Heart left ventricle (tissue), 16 donors: ENCODE data around the gene SPDYE4. TPM values are rescaled to one million over a fixed set of nuclear protein-coding genes. Genes with fewer than 3 reads are reported as not detected.

Source experiments
- ATAC-seq, 4 donors: fragments of 200-7000 bp; cut with Tn5 transposase; one replicate each; pipeline ENCODE4 v1.9.1; 2020 to 2022; ENCODE audit warnings: moderate library complexity in 4 of 4, mild to moderate bottlenecking in 3 of 4, moderate number of reproducible peaks in 1 of 4
- DNase-seq, 5 donors: peaks; one replicate each; pipeline ENCODE4 v3.0.0-alpha.2; 2020
- H3K27ac ChIP-seq, 12 donors: fragments of 200-600 bp; sonication (generic) in 4 of 12; one replicate each; pipeline versions ENCODE4 v1.5.0 to v1.8.0; 2016 to 2022; ENCODE audit warnings: mild to moderate bottlenecking in 2 of 12
- H3K27me3 ChIP-seq, 9 donors: fragments of 200-600 bp; sonication (generic) in 2 of 9; one replicate each; pipeline versions ENCODE4 v1.5.1 to v1.8.0; 2016 to 2022; ENCODE audit warnings: mild to moderate bottlenecking in 3 of 9
- H3K36me3 ChIP-seq, 9 donors: fragments of 200-600 bp; sonication (generic) in 2 of 9; one replicate each; pipeline versions ENCODE4 v1.5.0 to v1.8.0; 2018 to 2022; ENCODE audit warnings: mild to moderate bottlenecking in 2 of 9
- H3K4me1 ChIP-seq, 12 donors: fragments of 200-600 bp; sonication (generic) in 4 of 12; one replicate each; pipeline versions ENCODE4 v1.5.0 to v1.8.0; 2016 to 2022; ENCODE audit warnings: mild to moderate bottlenecking in 3 of 12
- H3K4me3 ChIP-seq, 12 donors: fragments of 200-600 bp; sonication (generic) in 4 of 12; one replicate each; pipeline versions ENCODE4 v1.5.0 to v1.8.0; 2017 to 2022; ENCODE audit warnings: mild to moderate bottlenecking in 9 of 12, moderate library complexity in 4 of 12
- H3K9me3 ChIP-seq, 12 donors: fragments of 200-600 bp; sonication (generic) in 4 of 12; one replicate each; pipeline versions ENCODE4 v1.5.0 to v1.8.0; 2016 to 2022; ENCODE audit warnings: mild to moderate bottlenecking in 1 of 12
- CTCF ChIP-seq, 12 donors: fragments of 200-600 bp; sonication (generic) in 4 of 12; IDR thresholded peaks; one replicate each; pipeline versions ENCODE4 v1.5.0 to v1.8.0; 2018 to 2022; ENCODE audit warnings: antibody characterized with exemption in 12 of 12, mild to moderate bottlenecking in 5 of 12
- POLR2A ChIP-seq, 2 donors: fragments of 450-650 bp; IDR thresholded peaks; one replicate each; pipeline ENCODE4 v1.6.1; 2017; ENCODE audit warnings: antibody characterized with exemption in 2 of 2, mild to moderate bottlenecking in 2 of 2, moderate library complexity in 2 of 2
- WGBS, 4 donors: extraction: QIAGEN DNeasy Blood & Tissue Kit in 2 of 4; methylation state at CpG; one replicate each; pipeline versions ENCODE4 v1.1.5 to v1.1.7; 2013 to 2018; 5-methylcytosine and 5-hydroxymethylcytosine counted together
- intact Hi-C, 10 donors: fragments of 100-400 bp; cut with DNase I; formaldehyde crosslinking; loops; one replicate each; pipeline versions ENCODE4 v1.11.1 to v1.14.2; 2022
- polyA plus RNA-seq, 2 donors: library from polyadenylated mRNA; stranded (reverse); fragments of 200-250 nt; gene quantifications; one replicate each; pipeline ENCODE4 v1.2.3, GENCODE V29; 2013
- total RNA-seq, 9 donors: library from RNA; depleted of rRNA in 2 of 9; stranded (reverse); fragments of >200 nt in 2 of 9; fragmentation: NEBNext Ultra II Directional in 3 of 9; extraction: Animal tissue kit (Norgen Biotek cat#: 25700) in 3 of 9; gene quantifications; one replicate each; pipeline versions ENCODE4 v1.1.0 to v1.2.4, GENCODE V29; 2016 to 2023
- donor health status: ischemic (EF 13 %, LVEDD 7.1; RV severe dilation, severe dysfunction).
- donor health status: healthy with polysubstance abuse.
- donor health status: DM: no; HTN: yes; CAD: no.
- donor health status: DM: no; HTN: no; CAD: no.
- donor health status: ischemic (EF 25% LVEDD 6.9; RV normal size, moderate dysfunction).
- donor health status: ischemic (EF 25% LVEDD 5.7; RV mildly dilated, moderate dysfunction).
- donor health status: healthy.
- donor health status: DM: yes; HTN: yes; CAD: no.
- donor health status: ischemic (EF 35%, LVEDD 5.7; RV mildly dilated, moderate dysfunction).
- donor health status: nonischemic (EF 11% LVEDD 7.7; RV severe dilation, severe dysfunction).
- donor health status: DM: yes; HTN: yes; CAD: no.
- donor health status: PGD.
- donor health status: ischemic (EF 29% LVEDD 5.4; RV normal size, mild dysfunction).
- donor health status: nonischemic (EF 23%, LVEDD 6.1; RV moderate dilation, normal function).

SPDYE4 gene
- total and polyA plus RNA-seq, 11 donors: not detected

- H3K36me3 ChIP-seq: no peaks in the 10 kb centered on the region
- no peak for ATAC-seq
- TF ChIP-seq POLR2A (IDR thresholded peaks at IDR 0.05): no peak
- no peak for TF ChIP-seq CTCF (IDR thresholded peaks at IDR 0.05)
- intact Hi-C loops: loop anchor here in 1 of 10 donors (10.0 kb wide), 1 partner anchor 84 kb away; no protein-coding TSS in a partner anchor
- no peak overlapping the region for H3K4me3 ChIP-seq
- H3K4me1 ChIP-seq: no peaks in the 10 kb centered on the region
- no peaks in the 10 kb centered on the region for H3K27me3 ChIP-seq
- 49 to 66% (median 63%) methylated on average over 8 of the region's 8 CpGs for WGBS, 4 donors
- no peak for DNase-seq
- no peaks in the 10 kb centered on the region for H3K9me3 ChIP-seq
- no peak overlapping the region for H3K27ac ChIP-seq
Measured at GRCh38 chr17:8739097-8739496, 19.2 kb downstream of the SPDYE4 start.

GRCh38 chr17:8736796-8737195 is 21.6 kb downstream of the SPDYE4 start:
- Histone ChIP-seq H3K9me3 (no peaks in the 10 kb centered on the region), H3K27me3 (no peaks in the 10 kb centered on the region), H3K27ac (no peak overlapping the region), H3K4me1 (peaks cover 0 to 8% (median 0%) of the 10 kb centered on the region in 12 donors), H3K4me3 (no peak overlapping the region), H3K36me3 (no peaks in the 10 kb centered on the region)
- TF ChIP-seq POLR2A (IDR thresholded peaks at IDR 0.05) (no peak), CTCF (IDR thresholded peaks at IDR 0.05) (no peak)
- ATAC-seq (no peak), DNase-seq (no peak)
- WGBS, 4 donors: 74 to 84% (median 81%) methylated on average over 2 of the region's 2 CpGs
- intact Hi-C loops: loop anchor here in 1 of 10 donors (10.0 kb wide), 1 partner anchor 82 kb away; no protein-coding TSS in a partner anchor

- TF ChIP-seq CTCF (IDR thresholded peaks at IDR 0.05): no peak
- no peak for TF ChIP-seq POLR2A (IDR thresholded peaks at IDR 0.05)
- ATAC-seq: no peak
- Histone ChIP-seq H3K9me3 (no peaks in the 10 kb centered on the region), H3K4me1 (peaks cover 0 to 8% (median 0%) of the 10 kb centered on the region in 12 donors), H3K27ac (no peak overlapping the region), H3K27me3 (no peaks in the 10 kb centered on the region), H3K4me3 (no peak overlapping the region), H3K36me3 (no peaks in the 10 kb centered on the region)
- DNase-seq: no peak
- intact Hi-C loops: loop anchor here in 1 of 10 donors (10.0 kb wide), 1 partner anchor 82 kb away; no protein-coding TSS in a partner anchor
- WGBS, 4 donors: 70 to 77% (median 72%) methylated on average over 6 of the region's 6 CpGs
Measured at GRCh38 chr17:8736362-8736761, 22.0 kb downstream of the SPDYE4 start.

- Histone ChIP-seq H3K27me3 (no peaks in the 10 kb centered on the region), H3K4me3 (no peak overlapping the region), H3K27ac (no peak overlapping the region), H3K4me1 (peaks cover 0 to 8% (median 0%) of the 10 kb centered on the region in 12 donors), H3K36me3 (no peaks in the 10 kb centered on the region), H3K9me3 (no peaks in the 10 kb centered on the region)
- 91 to 94% (median 93%) methylated on average over 23 of the region's 23 CpGs for WGBS, 4 donors
- intact Hi-C loops: loop anchor here in 1 of 10 donors (10.0 kb wide), 1 partner anchor 81 kb away; no protein-coding TSS in a partner anchor
- ATAC-seq: no peak
- DNase-seq: no peak
- TF ChIP-seq POLR2A (IDR thresholded peaks at IDR 0.05) (no peak), CTCF (IDR thresholded peaks at IDR 0.05) (no peak)
Measured at GRCh38 chr17:8735336-8735939, 22.9 kb downstream of the SPDYE4 start.
